Inflammatory macrophage treated with lipopolysaccharide for 1 hour (primary cell): Measurements from ENCODE around the gene BTNL2.
A peak's percentile ranks its signal among the peaks of the same experiment; 100 is the strongest.

Experiments
- DNase-seq, 2 donors: peaks; one replicate each; pipeline ENCODE4 v3.0.0-alpha.2; 2020 to 2022

Gene BTNL2

DNA sequence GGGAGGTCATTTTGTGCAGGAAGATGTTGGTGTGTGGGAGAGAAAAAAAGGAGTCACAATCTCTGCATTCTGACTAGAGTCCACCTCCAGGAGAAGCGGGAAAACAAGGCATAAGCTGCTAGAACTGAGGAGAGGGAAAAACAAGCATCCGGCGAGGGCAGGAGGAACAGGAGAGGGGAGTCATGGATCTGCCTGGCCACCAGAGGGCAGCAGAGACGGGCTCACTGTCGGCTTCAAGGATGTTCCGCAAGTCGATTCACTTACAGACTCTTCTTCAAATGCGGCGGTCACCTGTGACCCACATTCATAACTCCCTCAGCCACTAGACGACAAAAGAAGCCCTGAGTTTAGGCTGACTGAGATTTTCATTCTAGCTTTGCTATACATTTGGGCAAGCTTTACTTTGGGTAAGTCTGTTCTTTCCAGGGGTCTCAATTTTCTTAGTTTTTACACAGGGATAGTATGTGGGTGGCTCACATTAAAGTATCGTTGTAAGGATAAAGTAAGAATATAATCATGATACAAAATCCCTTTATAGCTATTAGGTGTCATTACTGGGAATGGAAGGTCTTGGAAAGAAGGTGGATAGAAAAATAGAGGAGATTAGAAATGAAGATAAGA lies 6.6 kb upstream of the BTNL2 start:
- DNase-seq = peak; percentile 52 to 82

DNA sequence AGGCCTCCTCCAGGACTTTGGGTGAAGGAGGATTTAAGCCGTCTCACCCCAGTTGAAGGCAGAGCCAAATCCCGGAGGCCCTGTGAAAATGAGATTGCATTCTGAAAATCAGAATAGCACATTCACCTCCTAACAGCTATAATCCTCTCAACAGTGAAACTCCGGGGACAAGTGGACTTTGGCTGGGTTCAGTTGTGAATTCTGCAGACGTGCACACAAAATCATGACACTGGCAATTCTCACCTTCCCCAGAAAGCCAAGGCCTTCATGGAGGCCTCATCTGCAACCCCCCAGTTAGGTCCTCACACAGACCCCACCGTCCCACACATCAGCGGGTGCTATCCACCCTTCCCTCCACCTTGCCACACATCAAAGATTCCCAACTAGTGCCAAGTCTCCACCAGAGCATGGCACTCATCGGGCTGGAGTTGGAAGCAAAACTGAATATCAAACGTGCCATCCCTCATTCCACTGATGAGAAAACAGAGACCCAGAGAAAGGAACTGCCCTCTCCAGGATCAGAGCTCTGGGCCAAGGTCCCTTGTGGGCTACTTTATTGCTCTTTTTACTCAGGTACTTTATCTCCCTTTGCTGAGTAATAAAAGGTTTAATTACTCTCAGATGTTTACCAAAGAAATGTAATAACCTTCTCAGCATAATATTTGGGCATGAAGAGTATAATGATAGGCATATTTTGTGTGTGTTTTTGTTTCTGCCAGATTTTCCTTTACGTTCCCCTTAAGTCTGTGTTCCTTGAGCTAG lies 4.8 kb upstream of the BTNL2 start:
- DNase-seq = no peak

DNA sequence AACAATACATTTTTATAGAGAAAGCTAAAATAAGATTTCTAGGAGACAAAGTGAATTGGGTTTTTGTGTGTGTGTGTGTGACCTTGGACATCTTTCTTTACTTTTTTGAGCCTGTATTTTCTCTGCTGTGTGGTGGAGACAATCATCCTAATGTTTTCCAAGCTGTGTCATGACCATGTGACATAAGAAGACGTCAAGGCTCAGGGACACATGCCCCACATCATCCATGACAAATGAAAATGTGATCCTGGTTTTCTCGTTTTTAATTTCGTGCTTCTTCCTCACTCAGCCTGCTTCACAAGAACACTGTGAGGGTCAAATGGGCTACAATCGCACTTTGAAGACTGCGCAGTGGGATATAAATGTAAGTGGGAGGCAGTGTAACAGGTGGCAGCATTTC lies 3.9 kb upstream of the BTNL2 start:
- DNase-seq = no peak

DNA sequence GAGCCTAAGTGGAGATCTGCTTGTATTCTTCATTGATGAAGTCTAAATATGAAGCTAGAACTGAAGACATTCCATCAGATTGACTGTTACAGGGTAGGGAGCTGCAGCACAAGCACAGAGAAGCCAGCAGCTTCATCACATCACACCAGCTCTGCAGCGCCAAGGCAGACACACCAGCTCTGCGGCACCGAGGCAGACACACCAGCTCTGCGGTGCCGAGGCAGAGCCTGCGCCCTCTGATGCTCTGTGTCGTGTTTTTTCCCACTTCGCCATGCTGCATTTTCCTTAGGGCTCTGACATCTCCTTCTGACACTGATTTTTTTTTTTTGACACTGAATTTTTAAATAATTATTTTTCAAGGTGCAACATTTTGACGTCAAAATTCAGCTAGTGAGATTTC lies 784 bp downstream of the BTNL2 start:
- no peak for DNase-seq

DNA sequence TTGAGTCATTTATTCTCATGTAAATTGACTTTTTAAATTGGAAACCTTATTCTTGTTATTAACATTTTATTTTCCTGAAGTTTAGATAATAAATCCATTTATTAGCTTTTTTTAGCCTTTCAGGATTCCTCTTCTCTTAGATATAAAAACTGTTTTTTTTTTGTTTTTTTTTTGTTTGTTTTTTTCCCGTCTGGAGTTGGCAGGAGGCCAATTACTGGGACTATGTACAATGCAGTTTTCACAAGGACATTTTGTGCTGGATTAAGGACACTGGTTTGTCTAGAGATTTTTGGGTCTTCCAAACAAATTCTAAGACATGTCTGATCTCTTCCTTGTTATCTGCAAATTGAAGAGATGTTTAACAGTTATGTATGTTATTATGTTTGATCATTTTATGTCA lies 1.3 kb downstream of the BTNL2 start:
- DNase-seq = no peak

DNA sequence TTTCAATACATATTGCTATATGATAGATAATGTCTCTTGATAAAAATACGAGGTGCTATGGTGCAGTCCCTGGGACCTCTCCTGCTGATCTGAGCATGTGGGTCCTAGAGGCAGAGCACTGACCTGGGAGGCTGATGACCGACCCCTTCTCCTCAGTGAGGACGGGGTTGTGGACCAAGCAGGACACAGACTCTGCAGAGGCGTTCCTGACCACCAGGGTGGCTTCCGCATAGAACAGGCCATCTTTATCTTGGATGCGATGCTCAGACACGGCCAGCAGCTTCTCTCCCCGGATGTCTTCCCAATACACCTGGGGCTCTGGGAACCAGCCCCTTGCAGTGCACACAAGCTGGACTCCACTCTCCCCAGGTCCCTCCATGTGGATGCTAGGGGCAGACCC lies 4.2 kb downstream of the BTNL2 start:
- DNase-seq = no peak

DNA sequence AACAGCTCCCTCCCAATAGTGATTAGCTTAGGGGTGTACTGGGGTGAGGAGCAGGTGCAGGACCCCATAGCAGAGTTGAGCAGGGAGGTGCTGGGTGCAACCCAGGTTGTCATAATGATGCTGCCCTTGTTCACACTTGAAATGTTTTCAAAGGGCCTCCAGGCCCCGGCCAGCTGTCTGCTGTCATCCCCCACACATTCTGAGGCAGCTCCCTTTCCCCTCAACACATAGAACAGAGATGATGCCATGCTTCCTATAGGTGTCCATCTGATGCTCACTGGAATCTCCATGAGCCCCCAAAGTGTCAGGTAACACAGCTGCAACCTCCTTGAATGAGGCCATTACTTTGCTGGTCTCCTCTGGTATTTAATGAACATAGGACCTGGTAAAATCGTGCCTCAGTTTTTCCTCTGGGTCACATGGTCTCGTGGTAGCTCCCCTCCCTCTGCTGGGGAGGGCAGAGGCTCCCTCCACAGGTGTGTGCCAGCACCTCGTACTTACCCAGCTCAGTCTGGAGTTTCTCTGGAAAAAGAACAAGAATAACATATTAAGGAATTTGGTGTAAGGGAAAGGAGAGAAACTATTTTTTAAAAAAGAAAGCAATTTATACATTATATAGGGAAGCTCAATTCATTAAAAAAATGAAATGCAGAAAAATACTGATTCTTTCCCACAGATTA lies 5.6 kb downstream of the BTNL2 start:
- no peak for DNase-seq

DNA sequence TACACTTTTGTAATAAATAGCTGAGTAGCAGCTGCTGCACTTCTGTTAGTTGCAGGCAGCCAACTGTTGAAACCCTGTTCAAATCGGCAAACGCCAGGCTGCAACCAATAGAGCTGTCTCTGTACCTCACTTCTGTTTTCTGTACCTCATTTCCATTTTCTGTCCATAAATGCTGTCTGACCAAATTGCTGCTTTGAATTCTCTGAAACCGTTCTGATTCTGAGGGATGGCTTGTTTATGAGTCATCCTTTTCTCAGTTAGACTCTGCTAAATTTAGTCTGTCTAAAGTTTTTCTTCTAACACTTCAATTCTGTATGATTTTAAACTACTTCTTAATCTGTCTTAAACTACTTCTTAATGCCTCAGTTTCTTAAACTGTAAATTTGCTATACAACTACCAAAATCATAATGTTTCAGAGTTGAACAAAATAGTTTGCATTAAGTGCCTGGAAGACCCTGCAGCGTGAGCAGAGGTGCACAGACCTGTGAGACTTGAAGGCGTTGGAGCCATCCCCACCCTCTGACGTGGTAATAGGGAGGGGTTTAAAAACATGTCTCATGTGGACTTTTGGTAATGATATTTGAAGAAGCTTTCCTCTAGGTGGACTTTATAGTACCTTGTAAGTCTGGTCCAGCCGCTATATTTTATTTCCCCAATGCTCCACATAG lies 9.6 kb downstream of the BTNL2 start:
- no peak for DNase-seq

DNA sequence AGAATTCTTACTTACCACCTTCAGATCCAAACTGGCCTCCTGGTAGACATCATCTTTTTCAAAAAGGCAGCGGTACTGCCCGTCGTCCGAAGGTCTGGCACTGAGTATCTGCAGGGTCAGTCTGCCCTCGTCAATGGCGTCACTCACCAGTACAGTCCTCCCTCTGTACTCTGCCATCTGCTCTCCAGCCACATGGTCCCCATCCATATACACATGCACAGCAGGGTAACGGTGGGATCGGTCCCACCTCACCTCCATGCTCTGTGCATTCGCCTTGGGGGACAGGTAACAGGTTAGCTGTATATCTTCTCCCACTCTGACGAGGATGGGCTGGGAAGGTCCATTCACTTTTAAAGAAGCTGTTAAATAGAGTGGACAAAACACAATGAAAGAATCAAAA lies 11.0 kb downstream of the BTNL2 start:
- no peak for DNase-seq

DNA sequence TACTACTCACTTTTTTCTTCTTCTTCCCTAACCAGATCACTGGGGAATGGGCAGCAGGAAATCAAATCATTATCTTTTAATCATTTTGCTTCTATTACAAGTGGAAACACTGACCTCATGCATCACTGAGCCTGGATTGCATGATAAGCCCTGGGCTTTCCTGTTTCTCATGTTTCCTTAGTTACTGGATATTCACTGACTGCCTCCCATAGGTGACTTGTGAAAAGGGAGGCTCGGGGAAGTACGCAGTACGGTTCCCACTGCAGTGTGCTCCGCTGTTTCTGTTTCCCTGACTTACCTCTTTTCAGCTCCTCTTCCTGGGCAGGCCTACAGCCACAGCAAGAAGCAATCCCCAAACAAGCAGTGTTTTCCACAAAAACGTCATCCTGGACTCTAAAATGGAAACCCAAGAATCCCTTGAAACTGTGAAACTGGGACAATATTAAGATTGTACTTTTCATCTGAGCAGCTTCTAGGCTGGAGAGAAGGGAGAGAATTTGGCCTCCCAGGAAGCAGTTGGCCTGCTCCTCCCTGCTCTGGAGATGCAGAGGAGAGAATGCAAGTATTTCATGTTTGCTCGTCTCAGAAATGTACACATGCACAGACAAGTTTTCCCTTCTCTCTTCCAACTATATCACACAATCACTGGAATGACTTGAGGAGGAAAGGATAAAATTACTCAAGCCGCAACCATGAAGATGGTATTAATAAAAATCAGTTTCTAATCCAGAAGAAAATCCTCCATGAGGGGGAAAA lies 13.1 kb downstream of the BTNL2 start:
- DNase-seq = peak; percentile 29 to 56

DNA sequence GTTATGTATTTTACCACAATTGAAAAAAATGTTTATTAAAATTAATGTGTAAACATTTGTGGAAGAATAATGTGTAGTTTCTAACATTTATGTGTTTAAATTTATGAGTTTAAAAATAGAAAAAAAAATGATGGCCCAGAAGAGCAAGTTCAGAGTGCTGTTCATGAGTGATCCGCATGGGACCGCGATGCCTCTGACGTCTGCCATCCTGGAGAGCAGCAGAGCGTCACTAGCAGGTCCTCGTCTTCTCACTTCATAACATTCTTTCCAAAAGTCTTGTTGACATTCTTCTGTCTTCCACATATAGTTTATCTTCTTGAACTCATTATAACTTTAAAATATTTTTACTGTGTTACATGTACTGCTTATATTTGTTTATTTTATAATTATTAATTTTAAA lies 15.5 kb downstream of the BTNL2 start:
- DNase-seq = no peak

DNA sequence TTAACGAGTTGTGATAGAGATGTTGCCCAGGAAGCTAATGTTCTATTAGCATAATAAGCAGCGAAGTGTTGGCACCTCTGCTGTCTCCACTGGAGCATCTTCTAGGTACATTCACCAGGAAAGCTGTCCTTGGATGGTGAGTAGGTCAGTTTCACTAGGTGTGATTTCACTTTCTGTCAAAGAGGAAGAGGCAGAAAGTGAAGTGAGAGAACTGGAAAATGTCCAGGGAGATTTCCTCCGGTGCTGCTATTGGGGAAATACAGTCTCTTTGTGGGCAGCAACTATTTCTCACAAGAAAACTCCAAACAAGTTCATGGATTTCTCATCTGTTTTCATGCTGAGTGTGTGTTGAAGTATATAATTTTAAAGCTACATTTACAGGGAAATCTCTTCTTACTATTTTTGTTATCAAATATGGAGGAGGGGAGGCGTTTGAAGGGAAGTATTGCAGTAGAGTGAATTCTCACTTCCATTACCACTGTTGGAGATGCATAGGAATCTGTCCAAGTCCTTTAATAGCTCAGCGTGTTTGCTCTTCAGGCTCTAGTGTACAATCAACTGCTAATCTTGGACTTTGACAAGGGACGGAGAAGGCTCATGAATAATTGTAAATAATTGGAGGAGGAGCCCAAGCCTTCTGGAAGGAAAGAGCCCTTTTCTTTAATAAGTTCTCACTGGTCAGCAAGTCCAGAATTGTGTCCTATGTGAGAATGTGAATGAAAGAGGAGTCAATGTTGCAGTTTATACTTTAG lies 19.2 kb downstream of the BTNL2 start:
- peak; percentile 14 to 16 for DNase-seq

DNA sequence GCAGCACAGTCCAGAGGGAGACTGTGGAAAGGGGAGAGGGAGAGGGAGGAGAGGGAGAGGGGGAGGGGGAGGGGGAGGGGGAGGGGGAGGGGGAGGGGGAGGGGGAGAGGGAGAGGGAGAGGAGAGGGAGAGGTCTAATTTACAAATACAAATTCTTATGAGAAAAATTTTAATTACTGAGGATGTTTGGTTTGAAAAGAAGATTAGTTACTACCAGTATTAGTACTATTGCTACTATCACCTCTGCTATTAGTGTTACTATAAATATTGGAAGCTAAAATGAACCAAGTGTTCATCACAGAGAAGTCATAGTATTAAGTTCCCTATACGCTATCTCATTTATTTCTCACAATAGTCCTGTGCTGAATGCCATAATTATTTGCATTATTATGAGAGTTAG lies 20.9 kb downstream of the BTNL2 start:
- no peak for DNase-seq

DNA sequence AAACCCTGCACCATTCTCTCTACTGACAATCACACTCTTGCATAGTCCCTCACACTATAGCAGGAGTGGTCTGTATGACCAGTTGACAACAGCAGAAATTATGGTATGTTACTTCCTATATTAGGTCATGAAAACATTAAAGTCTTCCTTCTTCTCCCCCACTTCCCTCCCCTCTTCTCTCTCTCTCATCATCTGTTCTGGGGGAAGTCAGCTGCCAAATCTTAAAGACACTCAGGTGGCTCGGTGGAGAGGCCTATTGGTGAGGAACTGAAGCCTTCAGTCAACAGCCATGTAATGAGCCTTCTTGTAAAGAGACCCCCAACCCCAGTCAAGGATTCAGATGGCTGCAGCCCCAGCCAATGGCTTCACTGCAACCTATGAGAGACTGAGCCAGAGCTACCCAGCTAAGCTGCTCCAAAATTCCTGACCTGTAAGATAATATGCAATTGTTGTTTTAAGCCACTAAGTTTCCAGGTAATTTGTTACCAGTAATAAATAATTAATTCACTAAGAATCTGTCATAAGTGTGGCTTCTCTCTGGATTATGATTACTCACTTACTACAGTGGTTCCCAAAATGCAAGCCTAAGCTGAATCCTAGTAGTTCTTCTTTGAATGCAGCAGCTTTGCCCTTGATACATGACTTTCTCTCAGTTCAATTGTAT lies 24.1 kb downstream of the BTNL2 start:
- DNase-seq = no peak

DNA sequence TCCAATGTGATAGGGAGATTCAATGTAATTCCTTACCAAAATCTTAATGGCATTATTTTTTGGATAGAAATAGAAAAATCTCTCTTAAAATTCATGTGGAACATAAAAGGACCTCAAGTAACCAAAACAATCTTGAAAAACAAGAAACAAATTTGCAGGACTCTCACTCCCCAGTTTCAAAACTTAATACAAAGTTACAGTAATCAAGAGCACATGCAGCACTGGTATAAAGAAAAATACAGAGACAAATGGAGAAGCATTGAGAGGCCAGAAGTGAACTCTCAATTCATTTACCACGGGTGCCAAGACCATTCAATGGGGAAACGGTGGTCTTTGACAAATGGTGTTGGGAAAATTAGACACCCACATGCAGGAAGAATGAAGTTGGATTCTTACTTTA lies 27.4 kb downstream of the BTNL2 start:
- DNase-seq = peak in 1 of 2 donors; percentile 13

DNA sequence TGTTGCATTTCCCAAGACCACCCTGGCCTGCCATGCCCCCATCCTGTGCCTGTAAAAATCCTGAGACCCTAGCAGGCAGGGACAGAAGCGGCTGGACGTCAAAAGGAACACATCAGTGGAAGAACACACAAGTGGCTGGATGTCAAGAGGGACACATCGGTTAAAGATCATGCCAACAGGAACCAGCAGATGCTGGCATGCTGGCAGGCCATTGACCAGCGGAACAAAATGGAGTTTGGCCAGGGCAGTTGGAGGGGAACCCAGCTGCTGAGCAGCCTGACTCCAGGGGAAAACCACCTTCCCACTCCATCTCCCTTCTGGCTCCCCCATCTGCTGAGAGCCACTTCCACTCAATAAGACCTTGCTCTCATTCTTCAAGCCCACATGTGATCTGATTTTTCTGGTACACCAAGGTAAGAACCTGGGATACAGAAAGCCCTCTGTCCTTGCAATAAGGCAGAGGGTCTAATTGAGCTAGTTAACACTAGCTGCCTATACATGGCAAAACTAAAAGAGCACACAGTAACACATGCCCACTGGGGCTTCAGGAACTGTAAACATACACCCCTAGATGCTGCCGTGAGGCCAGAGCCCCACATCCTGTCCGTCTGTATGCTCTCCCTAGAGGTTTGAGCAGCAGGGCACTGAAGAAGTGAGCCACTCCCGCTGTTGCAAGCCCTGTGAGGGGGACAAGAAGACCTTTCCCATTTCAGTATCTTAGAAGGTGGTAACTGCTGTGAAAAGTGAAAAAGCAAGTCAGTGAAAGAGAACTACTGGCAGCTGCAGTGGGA lies 31.0 kb downstream of the BTNL2 start:
- no peak for DNase-seq

DNA sequence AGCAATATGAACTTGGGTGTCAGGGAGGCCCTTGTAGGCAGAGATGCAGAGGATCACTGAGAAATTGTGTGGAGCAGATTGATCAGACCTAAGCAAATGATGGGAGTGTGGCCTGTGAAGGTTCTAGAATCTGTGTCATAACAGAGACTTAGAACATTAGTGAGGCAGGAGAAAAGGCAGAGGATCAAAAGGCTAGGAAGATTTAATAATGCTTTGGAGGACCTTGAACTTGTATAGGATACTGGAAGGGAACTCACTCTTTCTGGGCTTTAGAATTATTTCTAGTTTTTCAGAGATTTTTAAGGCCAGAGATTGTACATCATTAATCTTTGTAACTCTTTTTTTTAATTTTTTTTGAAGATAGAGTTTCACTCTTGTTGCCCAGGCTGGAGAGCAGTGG lies 35.2 kb downstream of the BTNL2 start, which contains the start of gene TSBP1:
Gene TSBP1 (minus strand): TSS at position 101 of the 400 bp plus-strand sequence. CDS start 197 bp downstream, outside the sequence.
- no peak for DNase-seq

DNA sequence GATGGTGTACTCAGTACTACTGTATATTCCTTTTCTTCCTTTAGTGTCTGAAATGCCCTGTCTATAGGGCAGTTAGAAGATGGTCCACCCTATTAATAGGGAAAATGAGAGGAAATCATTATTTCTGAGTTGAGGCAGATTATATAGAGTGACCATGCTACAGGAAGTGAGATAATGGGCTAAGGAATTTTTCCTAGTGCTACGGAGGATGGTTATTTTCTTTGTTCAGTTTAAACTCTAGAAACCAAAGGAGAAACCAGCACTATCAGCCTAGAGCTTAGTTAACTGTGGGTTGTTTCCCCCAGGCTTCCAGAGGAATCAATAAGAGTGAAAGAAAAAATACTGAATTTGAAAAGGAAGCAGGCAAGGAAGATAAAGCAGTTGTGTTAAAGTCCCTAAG lies 35.8 kb downstream of the BTNL2 start:
- no peak for DNase-seq

DNA sequence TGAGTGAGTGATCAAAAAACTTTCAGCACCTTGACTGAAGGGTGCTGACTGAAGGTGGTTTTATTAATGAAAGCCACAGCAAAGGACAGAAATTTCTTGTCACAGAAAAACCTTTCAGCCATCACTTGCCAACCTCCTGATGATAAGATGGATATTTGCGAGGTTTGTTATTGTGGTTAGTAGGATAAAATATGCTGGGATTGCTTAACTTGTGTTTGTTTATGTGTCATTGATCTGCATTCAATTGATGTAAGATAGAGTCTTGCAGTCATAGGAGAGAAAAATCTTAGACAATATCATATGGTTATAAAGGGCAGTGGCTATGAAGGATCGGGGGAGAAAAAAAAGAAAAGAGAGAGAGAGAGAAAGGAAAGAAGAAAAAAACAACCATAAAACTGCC lies 36.5 kb downstream of the BTNL2 start:
- no peak for DNase-seq

DNA sequence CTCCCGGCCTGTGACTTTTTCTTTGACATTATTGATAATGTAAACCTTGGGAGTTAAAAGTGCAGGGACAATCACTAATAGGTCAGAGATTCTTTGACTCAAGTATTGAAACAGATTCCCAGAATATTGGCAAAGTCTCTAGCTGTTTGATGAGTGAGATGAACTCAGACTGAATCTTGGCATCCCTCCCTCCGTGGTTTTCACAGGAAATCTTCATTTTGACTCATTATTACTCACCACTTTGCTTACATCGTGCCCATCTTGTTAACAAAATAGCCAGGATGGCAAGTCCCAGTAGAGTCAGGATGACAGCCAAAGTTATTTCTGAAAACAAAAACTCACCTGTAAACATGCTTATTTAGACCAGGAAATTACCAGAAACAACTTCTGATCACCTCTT lies 37.3 kb downstream of the BTNL2 start:
- peak in 1 of 2 donors; percentile 13 for DNase-seq

DNA sequence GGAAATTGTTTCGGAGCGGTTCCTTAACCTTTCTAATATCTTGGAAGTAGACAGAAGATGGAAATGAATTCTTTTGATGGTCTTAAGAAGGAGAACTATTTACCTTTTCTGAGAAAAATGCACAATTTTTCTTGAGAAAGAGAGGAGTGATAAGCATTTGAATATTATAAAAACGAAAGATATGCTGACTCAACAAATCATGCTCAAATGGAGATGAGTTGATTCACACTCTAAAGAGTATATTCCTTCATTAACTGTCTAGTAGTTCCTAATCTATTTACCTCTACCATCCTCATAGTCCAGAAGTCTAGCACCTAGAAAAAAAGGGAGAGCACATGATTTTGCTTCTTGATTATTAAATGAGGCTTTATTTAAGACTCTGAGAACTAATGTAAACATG lies 39.3 kb downstream of the BTNL2 start:
- DNase-seq = no peak
